Muscle of arm (tissue), 12 donors: ENCODE measurements around the gene EFNA1. TPM values are rescaled to one million over a fixed set of nuclear protein-coding genes. Genes with fewer than 3 reads are reported as not detected.

Experiments
- DNase-seq: peaks from one replicate; pipeline ENCODE4 v3.0.0-alpha.2; 2013
- polyA plus RNA-seq, 12 donors: library from polyadenylated mRNA; unstranded; fragments of 120-200 nt; gene quantifications; one replicate each; pipeline ENCODE4 v1.2.1, GENCODE V29; 2013; ENCODE audit not compliant: insufficient read length in 12 of 12

The EFNA1 gene
- polyA plus RNA-seq, 12 donors: 19.3 to 35.9 (median 23.3) TPM; not detected in 1

DNA sequence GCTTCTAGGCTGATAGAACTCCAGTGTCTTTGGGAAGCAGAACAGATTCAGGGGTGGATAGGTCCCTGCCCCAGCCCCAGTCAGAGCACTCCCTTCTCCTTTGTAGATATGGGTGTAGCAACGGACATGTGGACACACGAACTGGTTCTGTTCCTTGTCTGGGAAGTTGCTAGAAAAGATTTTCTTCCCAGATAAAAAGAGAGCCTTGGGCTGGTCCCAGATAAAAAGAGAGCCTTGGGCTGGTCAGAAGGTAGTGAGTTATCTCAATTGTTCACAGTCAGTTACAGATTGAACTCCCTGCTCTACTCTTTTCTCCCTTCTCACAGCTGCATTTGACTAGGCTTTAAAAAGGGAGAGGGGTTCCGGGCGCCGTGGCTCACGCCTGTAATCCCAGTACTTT, 7.4 kb upstream of the EFNA1 start:
- no peak for DNase-seq

DNA sequence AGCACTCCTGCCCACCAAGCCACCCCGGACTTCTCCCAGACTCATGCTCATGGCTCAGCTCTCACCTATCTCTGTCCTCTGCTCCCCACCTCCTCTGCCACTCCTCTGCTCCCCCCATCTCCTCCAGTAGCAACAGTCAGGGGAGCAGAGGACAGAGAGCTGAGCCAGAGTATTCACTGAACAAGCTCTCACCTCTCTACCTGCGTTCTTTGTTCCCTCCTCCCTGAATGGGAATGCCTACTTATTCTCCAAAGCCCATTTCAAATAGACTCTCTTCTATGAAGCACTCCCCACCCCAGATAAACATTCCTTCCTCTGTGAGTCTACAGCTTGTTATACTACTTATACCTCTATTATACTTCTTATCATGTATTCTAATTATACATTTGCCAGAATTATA, 6.4 kb upstream of the EFNA1 start:
- no peak for DNase-seq

DNA sequence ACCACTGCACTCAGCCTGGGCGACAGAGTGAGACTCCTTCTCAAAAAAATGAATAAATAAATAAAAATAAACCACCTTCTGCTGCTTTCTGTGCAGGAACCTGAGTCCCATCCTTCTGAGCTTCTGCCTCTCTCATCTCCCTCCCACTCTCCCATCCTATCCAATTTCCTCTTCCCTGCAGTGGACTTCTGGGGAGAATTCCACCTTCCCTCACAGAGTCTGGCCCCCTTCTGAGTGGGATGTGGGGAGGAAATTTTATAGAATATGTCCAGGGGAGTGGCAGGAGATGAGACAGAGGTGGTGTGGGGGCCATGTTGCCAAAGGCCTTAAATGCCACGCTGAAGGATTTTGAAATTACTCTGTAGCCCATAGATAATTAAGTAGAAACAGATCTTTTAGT, 5.4 kb upstream of the EFNA1 start:
- no peak for DNase-seq

GRCh38 chr1:155123801-155124200, 3.9 kb upstream of the EFNA1 start:
- no peak for DNase-seq

DNA sequence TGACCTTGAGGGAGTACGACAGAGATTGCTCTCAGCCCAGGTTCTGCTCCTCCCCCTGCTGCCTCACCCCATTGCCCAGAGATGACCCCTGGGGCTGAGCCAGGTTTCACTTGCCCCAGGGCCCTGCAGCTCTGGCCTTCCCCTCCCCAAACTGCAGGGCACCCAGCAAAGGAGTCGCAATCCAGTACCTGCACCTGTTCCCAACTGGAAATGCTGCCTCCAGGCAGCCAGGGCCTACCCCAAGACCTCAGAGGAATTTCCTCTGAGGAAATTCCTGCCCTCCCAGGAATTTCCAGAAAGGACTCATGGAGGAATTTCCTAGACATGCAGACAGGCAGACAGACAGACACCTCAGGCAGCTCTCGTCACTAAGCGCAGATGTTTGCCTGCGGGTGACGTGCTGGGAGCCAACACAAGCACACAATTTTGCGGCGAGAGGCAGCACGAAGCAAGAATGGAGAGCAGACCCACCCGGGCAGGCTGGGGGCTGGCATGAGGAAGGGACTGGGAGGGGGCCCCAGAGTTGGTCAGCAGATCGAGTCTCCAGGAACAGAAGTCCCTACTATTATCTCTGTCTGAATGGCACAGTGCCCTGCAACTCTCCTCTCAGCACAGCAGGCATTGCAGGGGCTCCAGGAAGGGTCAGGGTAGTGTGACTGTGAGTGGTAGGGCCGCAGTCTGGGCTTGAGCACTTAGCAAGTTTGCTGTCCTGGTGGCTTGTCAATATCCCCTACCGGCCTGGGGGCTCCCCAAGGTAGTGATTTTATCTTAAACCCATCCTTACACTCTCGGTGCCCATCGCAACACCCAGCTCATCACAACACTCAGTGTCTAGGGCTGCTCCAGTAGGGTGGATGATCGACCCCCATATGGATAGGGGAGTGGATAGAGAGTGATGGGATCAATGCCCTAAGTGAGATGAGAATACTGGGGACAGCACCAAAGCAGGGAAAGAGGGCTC, 2.9 kb upstream of the EFNA1 start:
- DNase-seq: no peak

DNA sequence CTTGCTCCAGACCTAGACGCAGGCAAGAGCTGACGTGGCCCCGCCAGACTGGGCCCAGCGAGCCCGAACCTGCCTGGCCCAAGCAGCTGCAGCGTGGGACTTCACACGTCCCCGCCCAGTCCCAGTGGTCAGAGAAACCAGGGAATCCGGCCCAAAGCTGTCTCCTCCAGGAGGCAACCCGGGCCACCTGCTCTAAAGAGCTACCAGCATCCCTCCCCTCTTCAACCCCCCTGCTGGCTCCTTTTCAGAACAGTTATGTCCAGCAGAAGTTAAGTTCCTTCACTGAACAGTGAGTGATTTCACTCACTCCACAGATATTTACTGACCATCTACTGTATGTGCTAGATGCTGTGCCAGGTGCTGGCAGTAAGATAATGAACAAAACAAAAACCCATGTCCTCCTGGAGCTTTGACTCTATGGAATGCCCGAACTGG, 2.1 kb upstream of the EFNA1 start:
- DNase-seq: no peak

DNA sequence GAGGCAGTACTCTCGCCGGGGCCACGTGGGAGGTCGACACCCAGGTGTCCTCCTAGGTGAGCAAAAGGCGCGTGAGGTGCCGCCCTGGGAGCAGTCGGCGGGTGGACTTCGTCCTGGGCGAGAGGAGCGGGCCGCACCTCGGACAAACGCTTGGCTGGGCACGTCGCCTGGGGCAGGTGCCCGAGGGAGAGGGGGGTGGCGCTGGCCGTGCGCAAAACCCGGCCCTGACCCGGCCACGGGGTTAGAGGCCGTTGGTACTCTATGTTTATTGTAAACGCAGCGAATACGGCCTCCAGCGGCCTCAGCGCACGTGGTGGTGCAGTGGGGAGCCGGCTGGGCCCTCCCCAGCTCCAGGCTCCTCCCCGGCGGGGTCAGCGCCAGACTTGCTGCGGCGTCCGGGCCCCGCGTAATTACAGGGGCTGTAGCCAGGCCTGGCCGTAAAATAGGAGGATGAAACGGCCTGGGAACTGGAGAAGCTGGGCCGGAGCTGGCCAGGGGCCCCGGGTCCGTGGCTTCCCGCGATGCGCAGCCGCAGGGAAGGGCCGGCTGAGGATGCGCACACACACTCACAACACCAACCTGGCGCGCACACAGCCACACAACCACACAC, 1.6 kb upstream of the EFNA1 start:
- DNase-seq: no peak

DNA sequence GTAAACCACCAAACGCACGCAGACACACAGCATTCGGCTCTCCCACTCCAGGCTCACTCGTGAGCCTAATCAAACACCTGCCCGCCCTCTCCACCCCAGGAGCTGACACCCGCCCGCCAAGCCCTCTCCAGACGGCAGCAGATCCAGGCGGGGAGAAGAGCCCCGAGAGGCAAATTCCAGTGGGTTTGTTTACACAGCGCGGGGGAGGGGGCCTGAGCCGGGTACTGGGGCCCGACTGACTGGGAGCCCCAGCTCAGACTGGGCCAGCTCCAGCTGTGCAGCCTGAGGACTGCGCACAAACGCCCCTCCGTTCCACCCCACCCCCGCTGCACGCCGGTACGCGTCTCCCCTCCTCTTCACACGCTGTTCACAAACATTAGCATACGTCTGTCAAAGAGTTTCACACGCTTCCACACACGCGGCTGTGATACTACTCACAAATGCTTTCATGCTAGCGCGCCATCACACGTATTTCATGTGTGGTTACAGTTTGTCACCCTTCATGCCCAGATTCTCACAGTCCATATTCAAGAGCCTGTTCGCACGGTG, 1.0 kb upstream of the EFNA1 start:
- no peak for DNase-seq

DNA sequence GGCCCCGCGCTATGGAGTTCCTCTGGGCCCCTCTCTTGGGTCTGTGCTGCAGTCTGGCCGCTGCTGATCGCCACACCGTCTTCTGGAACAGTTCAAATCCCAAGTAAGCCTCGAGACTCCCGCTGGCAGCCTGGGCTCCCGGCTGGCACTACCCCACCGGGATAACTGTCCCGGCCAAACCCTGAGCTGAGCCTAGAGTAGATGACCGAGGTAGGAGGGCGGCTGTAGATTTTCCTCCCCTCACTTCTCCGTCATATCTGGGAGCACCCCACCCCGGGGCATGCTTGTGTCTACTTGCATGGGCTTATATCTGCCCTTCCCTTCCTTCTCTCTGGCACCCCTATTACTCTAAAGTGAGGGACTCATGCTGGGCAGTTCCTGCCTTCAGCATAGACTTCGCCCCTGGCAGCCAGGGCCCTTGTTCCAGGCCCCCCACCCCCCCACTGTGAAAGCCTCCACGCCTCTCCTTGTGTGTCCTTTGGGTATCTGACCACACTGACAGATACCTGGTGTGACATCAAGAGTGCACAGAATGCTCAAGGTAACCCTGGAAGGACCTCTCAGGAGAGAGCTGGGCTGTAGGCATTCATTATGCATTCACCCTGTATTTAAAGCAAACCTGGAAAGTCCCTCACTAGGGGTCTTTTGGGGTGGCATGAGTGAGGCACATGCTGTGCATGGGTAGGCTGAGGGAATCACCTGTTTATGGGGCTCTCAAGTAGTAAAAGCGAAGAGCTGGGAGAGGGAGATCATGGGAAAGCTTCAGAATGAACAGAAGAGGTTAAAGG, 485 bp downstream of the EFNA1 start:
- no peak for DNase-seq

DNA sequence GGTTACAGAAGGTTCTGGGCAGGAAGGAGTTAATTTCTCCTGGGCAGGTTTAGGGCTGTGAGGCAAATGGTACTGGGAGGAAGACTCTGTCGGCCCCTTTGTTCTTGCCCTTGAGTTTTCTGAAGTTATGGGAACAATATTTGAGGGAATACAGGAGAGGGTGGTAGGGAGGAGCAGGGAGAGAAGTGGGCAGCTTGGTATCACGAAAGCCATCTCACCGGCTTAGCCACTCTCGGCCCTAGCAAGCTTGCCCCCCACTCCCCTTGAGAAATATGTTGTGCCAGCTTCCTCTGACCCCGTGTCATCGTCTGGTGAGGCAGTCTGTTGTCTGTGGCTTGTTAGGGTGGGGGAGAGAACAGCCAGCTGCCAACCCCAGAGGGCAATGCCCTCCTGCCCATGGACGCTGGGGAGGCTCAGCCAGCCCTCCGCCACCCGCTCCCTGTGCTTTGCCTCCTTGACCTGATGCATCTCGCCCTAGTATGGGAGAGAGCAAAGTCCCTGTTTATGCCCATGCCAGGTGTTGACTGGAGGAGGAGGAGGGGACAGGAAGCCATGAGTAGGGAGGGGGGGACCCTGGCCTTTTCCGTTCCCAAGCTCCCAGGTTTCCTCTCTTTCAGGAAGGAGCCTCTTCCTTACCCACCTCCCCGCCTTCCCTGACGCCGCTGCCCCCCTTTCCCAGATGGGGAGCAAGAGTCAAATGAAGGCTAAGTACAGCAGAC, 1.2 kb downstream of the EFNA1 start:
- DNase-seq: no peak

- DNase-seq: no peak
These were observed 2.8 kb downstream of the EFNA1 start for GRCh38 chr1:155130272-155131006.

GRCh38 chr1:155131285-155131684, 3.6 kb downstream of the EFNA1 start:
- no peak for DNase-seq

DNA sequence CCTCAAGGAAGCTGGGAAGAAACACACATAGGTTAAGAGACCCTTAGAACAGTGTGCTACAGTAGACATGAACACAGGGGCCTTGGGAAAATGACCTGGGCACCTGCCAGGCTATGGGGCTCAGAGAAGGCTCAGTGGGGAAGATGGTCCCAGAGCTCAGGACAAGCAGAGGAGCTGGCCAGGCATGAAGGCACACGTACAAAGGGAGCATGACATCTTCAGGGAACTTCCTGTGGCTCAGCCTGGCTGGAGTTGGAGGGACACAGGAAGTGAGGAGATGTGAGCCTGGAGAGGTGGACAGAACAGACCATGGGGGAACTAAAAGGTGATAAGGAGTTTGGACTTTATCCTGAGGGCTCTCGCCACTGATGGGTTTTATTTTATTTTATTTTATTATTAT, 4.2 kb downstream of the EFNA1 start:
- DNase-seq: no peak

- DNase-seq: no peak
These were observed 6.2 kb downstream of the EFNA1 start for GRCh38 chr1:155133799-155134281.

GRCh38 chr1:155134322-155134721, 6.6 kb downstream of the EFNA1 start:
- DNase-seq: no peak

- peak; percentile 85 for DNase-seq
These were observed 7.3 kb downstream of the EFNA1 start for GRCh38 chr1:155134880-155135414.

DNA sequence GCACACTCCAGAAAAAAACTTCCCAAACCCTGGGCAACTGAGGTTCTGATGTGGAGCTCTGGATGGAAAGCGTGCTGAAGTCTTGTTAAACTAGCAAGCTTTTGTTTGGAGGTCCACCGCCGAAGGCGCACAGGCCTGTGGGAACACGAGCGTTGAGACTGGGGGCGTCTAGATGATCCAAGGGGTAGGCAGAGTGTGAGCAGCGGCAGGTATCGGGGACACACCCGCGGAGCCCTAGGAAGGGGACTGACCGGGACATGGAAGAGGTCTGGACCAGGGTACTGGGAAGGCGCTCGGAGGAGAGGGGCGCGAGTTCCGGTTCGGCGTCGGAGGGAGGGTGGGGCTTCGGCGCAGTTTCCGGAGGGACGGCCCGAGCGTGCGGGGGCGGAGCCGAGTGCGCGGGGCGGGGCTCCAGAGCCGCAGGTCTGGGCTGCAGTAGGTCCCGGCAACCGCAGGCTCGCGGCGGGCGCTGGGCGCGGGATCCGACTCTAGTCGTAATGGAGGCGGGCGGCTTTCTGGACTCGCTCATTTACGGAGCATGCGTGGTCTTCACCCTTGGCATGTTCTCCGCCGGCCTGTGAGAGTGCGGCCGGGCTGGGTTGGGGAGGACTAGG, 7.8 kb downstream of the EFNA1 start, which contains the start of gene SLC50A1:
Gene SLC50A1 (plus strand): TSS at position 438 of the 614 bp plus-strand sequence. CDS start 60 bp downstream, at position 498.
- DNase-seq: peak; percentile 96

- DNase-seq: no peak
These were observed 9.1 kb downstream of the EFNA1 start for GRCh38 chr1:155136748-155137147.

- DNase-seq: no peak
These were observed 9.7 kb downstream of the EFNA1 start for GRCh38 chr1:155137154-155137949.
